ENCODE measurements around the gene PTPRD. TPM values are rescaled to one million over a fixed set of nuclear protein-coding genes. Genes with fewer than 3 reads are reported as not detected.

The PTPRD gene
- total and polyA plus RNA-seq, 2 of the 4 experiments (the other 2 are of a cell fraction) = 0.07 to 0.18 TPM

GRCh38 chr9:8960254-8960653 is 1652.5 kb downstream of the PTPRD start:
- no peak overlapping the region for H3K4me2 ChIP-seq (ENCODE audit: low read depth, low read length)
- no peaks in the 10 kb centered on the region for H3K4me1 ChIP-seq (ENCODE audit: control insufficient read depth, insufficient read depth, low read length)
- ChIA-PET CTCF (no interaction called here), POLR2A (ENCODE audit: unreplicated experiment) (no interaction called here)
- no CpG with 5 or more reads among the region's 3 CpGs for WGBS, 2 experiments (ENCODE audit: extremely low coverage in 2 of 2, insufficient read length in 1 of 2)
- no peaks in the 10 kb centered on the region for H4K20me1 ChIP-seq (ENCODE audit: insufficient read depth, low read length)
- H2BK120ac ChIP-seq (ENCODE audit: low read depth, low read length) = no peak overlapping the region
- no peak overlapping the region for H3K18ac ChIP-seq (ENCODE audit: low read depth, low read length)
- TF ChIP-seq RCOR1 (IDR thresholded peaks at IDR 0.05; ENCODE audit: insufficient replicate concordance, low read length) = no peak
- no peak for TF ChIP-seq POLR2A (IDR thresholded peaks at IDR 0.05; ENCODE audit: low read depth, low read length)
- TF ChIP-seq RAD21 (IDR thresholded peaks at IDR 0.05; ENCODE audit: low read length) = no peak
- TF ChIP-seq MAZ (IDR thresholded peaks at IDR 0.05; ENCODE audit: borderline replicate concordance, low read depth, low read length) = no peak
- no peak for TF ChIP-seq USF2 (IDR thresholded peaks at IDR 0.05; ENCODE audit: low read depth, low read length)
- no peak for TF ChIP-seq NFE2L2 (IDR thresholded peaks at IDR 0.05; ENCODE audit: low read depth, low read length)
- no peak for TF ChIP-seq RFX5 (IDR thresholded peaks at IDR 0.05; ENCODE audit: low read depth, low read length)
- TF ChIP-seq CEBPB (IDR thresholded peaks at IDR 0.05; ENCODE audit: low read depth, low read length) = no peak
- no peak for TF ChIP-seq SMC3 (IDR thresholded peaks at IDR 0.05; ENCODE audit: low read depth, low read length)
- TF ChIP-seq, protein P1, sequence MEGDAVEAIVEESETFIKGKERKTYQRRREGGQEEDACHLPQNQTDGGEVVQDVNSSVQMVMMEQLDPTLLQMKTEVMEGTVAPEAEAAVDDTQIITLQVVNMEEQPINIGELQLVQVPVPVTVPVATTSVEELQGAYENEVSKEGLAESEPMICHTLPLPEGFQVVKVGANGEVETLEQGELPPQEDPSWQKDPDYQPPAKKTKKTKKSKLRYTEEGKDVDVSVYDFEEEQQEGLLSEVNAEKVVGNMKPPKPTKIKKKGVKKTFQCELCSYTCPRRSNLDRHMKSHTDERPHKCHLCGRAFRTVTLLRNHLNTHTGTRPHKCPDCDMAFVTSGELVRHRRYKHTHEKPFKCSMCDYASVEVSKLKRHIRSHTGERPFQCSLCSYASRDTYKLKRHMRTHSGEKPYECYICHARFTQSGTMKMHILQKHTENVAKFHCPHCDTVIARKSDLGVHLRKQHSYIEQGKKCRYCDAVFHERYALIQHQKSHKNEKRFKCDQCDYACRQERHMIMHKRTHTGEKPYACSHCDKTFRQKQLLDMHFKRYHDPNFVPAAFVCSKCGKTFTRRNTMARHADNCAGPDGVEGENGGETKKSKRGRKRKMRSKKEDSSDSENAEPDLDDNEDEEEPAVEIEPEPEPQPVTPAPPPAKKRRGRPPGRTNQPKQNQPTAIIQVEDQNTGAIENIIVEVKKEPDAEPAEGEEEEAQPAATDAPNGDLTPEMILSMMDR (conservative IDR thresholded peaks at IDR 0.05; ENCODE audit: low read depth, low read length) = no peak
- TF ChIP-seq FOS (IDR thresholded peaks at IDR 0.05; ENCODE audit: low read depth, low read length) = no peak
- TF ChIP-seq MAFK (IDR thresholded peaks at IDR 0.05; ENCODE audit: low read depth, low read length) = no peak
- TF ChIP-seq MXI1 (IDR thresholded peaks at IDR 0.05; ENCODE audit: borderline replicate concordance, low read depth, low read length) = no peak
- no peak for TF ChIP-seq CHD1 (IDR thresholded peaks at IDR 0.05; ENCODE audit: low read depth, low read length)
- no peak for TF ChIP-seq BHLHE40 (IDR thresholded peaks at IDR 0.05; ENCODE audit: low read depth, low read length)
- no peak for TF ChIP-seq ELK1 (IDR thresholded peaks at IDR 0.05; ENCODE audit: borderline replicate concordance, low read depth, low read length)
- no peaks in the 10 kb centered on the region for H3K79me1 ChIP-seq (ENCODE audit: low read depth in 1 of 2, low read length in 2 of 2)
- H2BK15ac ChIP-seq (ENCODE audit: low read depth, low read length) = no peak overlapping the region
- peaks cover 2% of the 10 kb centered on the region; the same call in 1 of the 2 replicates for H3K9me3 ChIP-seq (ENCODE audit: control insufficient read depth, insufficient read depth, low read length)
- no peak overlapping the region for H3K14ac ChIP-seq (replicated peaks; ENCODE audit: low read depth, low read length)
- in situ Hi-C loops (cut with MboI; ENCODE audit: low sequenced_read_pairs) = no loop called here
- dilution Hi-C loops (cut with HindIII; ENCODE audit: low sequenced_read_pairs, unreplicated experiment) = no loop called here
- no peak overlapping the region for H2BK5ac ChIP-seq (ENCODE audit: low read depth, low read length, poor library complexity, severe bottlenecking)
- no peak overlapping the region for H4K8ac ChIP-seq (ENCODE audit: low read depth in 2 of 2, low read length in 2 of 2)
- no peaks in the 10 kb centered on the region for H3K27me3 ChIP-seq (ENCODE audit: control insufficient read depth, insufficient read depth, low read length)
- H3K4me3 ChIP-seq (ENCODE audit: insufficient read depth, low read depth, low read length) = no peak overlapping the region
- no peak overlapping the region for H2AK5ac ChIP-seq (ENCODE audit: low read depth, low read length)
- ATAC-seq (ENCODE audit: low read depth) = no peak
- H3K27ac ChIP-seq (ENCODE audit: insufficient read depth, low read length) = no peak overlapping the region
- no peak overlapping the region for H2BK20ac ChIP-seq (ENCODE audit: low read depth, low read length)
- no peak overlapping the region for H2AFZ ChIP-seq (replicated peaks; ENCODE audit: low read length, poor library complexity)
- no peak overlapping the region for H2AK9ac ChIP-seq (replicated peaks; ENCODE audit: low read depth, low read length, poor library complexity)
- H3K23ac ChIP-seq (ENCODE audit: low read depth, low read length) = no peak overlapping the region
- intact Hi-C loops (cut with micrococcal nuclease) = no loop called here
- H3K9me1 ChIP-seq (ENCODE audit: insufficient read depth, low read length) = no peaks in the 10 kb centered on the region
- no peak overlapping the region for H3K56ac ChIP-seq (ENCODE audit: extremely low read depth, insufficient read depth, low read length)
- BruUV-seq (replicated peaks) = no TSS peak
- DNase-seq = no peak
- no peak overlapping the region for H3K9ac ChIP-seq (ENCODE audit: low read depth, low read length)
- H3K36me3 ChIP-seq (ENCODE audit: control insufficient read depth, insufficient read depth, low read length) = no peaks in the 10 kb centered on the region
- H4K5ac ChIP-seq (ENCODE audit: low read depth, low read length) = no peak overlapping the region
- H3K4ac ChIP-seq (ENCODE audit: low read depth, low read length) = no peak overlapping the region
- no peak overlapping the region for H4K91ac ChIP-seq (ENCODE audit: insufficient read depth, low read depth, low read length)
